ENCODE results near the gene BIVM.

The BIVM gene

GRCh38 chr13:102846261-102847015, 47.5 kb downstream of the BIVM start:
- peak; percentile 27 to 33 for DNase-seq

GRCh38 chr13:102847272-102848234, 48.6 kb downstream of the BIVM start:
- peak in 1 of 2 donors; percentile 5 for DNase-seq

- DNase-seq = no peak
These were observed 50.0 kb downstream of the BIVM start for GRCh38 chr13:102848956-102849355.

- DNase-seq = no peak
These were observed 53.6 kb downstream of the BIVM start for GRCh38 chr13:102852556-102852955.

- no peak for DNase-seq
These were observed 55.8 kb downstream of the BIVM start for GRCh38 chr13:102854675-102855074.

- no peak for DNase-seq
These were observed 57.6 kb downstream of the BIVM start for GRCh38 chr13:102856557-102856956.

GRCh38 chr13:102862624-102863210, 63.8 kb downstream of the BIVM start:
- DNase-seq = no peak

- DNase-seq = no peak
These were observed 64.7 kb downstream of the BIVM start for GRCh38 chr13:102863590-102863989.

GRCh38 chr13:102868366-102868936, 69.5 kb downstream of the BIVM start:
- no peak for DNase-seq

GRCh38 chr13:102869948-102870676, 71.2 kb downstream of the BIVM start:
- no peak for DNase-seq

GRCh38 chr13:102870677-102871415, 71.9 kb downstream of the BIVM start:
- peak; percentile 48 to 50 for DNase-seq

- no peak for DNase-seq
These were observed 73.2 kb downstream of the BIVM start for GRCh38 chr13:102872131-102872530.

- DNase-seq = no peak
These were observed 73.6 kb downstream of the BIVM start for GRCh38 chr13:102872531-102872930.

- no peak for DNase-seq
These were observed 74.7 kb downstream of the BIVM start for GRCh38 chr13:102873653-102874052.

- no peak for DNase-seq
These were observed 76.3 kb downstream of the BIVM start for GRCh38 chr13:102875256-102875655.

- DNase-seq = no peak
These were observed 78.4 kb downstream of the BIVM start for GRCh38 chr13:102877303-102877702.

- no peak for DNase-seq
These were observed 79.6 kb downstream of the BIVM start for GRCh38 chr13:102878481-102878880.

- no peak for DNase-seq
These were observed 81.0 kb downstream of the BIVM start for GRCh38 chr13:102879793-102880499.

- no peak for DNase-seq
These were observed 83.1 kb downstream of the BIVM start for GRCh38 chr13:102881819-102882686.
